Measurements from ENCODE around the gene FKBP2.

Gene FKBP2

GRCh38 chr11:64285885-64286800 lies 45.2 kb downstream of the FKBP2 start:
- no peak for DNase-seq (ENCODE audit: low spot score)

- DNase-seq (ENCODE audit: low spot score), result no peak
Observed at GRCh38 chr11:64286801-64287159, 45.9 kb downstream of the FKBP2 start.

- DNase-seq (ENCODE audit: low spot score), result no peak
Observed at GRCh38 chr11:64287676-64288352, 46.9 kb downstream of the FKBP2 start.

- no peak for DNase-seq (ENCODE audit: low spot score)
Observed at GRCh38 chr11:64288353-64288750, 47.5 kb downstream of the FKBP2 start.

- no peak for DNase-seq (ENCODE audit: low spot score)
Observed at GRCh38 chr11:64289002-64289564, 48.2 kb downstream of the FKBP2 start.

GRCh38 chr11:64290352-64291261 lies 49.7 kb downstream of the FKBP2 start:
- no peak for DNase-seq (ENCODE audit: low spot score)

- peak; percentile 65 for DNase-seq (ENCODE audit: low spot score)
Observed at GRCh38 chr11:64291262-64291751, 50.4 kb downstream of the FKBP2 start, which contains the start of gene KCNK4. KCNK4 (plus strand) TSS chr11:64291302; CDS start chr11:64293019, 1,717 bp downstream.

- no peak for DNase-seq (ENCODE audit: low spot score)
Observed at GRCh38 chr11:64291752-64292459, 51.0 kb downstream of the FKBP2 start.

GRCh38 chr11:64292460-64293254 lies 51.8 kb downstream of the FKBP2 start:
- peak; percentile 45 for DNase-seq (ENCODE audit: low spot score)

Measured in iPS-NIHi11 (cell line).